HG03432 (cell line): ENCODE measurements around the gene PRKCQ.

Source experiments
- ATAC-seq: cut with Tn5 transposase; IDR thresholded peaks from one replicate; pipeline ENCODE4 v1.9.1; 2021; ENCODE audit warnings: mild to moderate bottlenecking, moderate library complexity; ENCODE audit not compliant: unreplicated experiment

PRKCQ gene

GRCh38 chr10:6579904-6580278 is at the start of gene PRKCQ:
PRKCQ (minus strand) TSS chr10:6580276; CDS start chr10:6515135, 65,141 bp downstream.
- ATAC-seq: peak; percentile 43

DNA sequence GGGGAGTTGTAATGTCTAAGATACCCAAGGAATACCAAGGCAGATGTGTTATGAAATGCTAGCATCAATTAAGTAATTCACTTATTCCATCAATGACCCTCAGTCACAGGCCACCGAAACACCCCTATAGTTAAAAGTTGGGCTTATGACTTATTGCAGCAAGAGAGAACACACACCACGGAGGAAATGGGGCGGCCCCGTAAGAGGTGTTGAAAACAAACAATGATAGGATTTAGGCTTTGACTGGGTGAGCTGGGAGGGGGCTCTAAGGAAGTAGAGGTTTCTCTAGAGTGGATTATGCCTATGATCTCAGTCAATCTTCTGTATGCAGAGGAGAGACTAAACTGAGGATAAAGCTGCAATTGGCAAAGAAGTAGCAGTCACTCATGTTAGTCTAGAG is 45.4 kb upstream of the PRKCQ start:
- ATAC-seq: no peak

DNA sequence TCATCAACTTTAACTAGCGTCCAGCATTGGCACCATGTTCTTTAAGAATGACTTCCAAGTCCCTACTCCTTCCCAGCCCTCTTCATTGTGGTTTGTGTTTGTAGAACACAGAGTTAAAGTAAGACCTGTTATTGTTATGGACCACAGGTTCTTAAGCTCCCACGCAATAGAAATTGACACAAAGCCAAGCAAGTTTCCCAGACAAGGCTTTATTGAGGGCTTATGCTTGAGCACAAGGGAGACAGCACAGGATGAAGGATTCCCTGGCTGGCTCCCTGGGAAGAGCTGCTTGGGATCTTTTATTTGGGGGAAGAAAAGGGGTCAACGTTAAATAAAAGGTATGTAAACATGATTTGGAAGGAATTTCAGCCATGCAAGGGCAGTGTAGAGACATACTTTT is 44.3 kb upstream of the PRKCQ start:
- ATAC-seq: no peak

GRCh38 chr10:6622921-6623320 is 42.8 kb upstream of the PRKCQ start:
- no peak for ATAC-seq

DNA sequence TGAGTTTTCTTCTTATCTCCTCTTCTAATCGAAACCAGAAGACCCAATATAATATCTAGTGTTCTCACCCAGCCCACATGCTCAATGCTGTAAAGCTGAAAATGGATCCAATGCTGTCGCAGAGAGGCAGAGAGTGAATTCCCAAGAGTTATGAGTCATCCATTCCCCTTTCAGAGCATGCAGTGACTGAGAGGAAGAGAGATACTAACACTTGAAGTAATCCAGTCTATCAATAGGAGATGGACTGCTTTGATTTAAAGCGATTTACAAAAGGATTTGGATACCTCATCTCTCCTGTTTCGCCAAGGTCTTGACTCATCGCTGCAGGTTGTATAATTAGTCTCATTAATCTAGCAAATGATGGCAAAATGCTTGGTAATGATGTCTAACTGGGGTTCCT is 41.5 kb upstream of the PRKCQ start:
- no peak for ATAC-seq

- no peak for ATAC-seq
Observed at GRCh38 chr10:6619660-6620059, 39.6 kb upstream of the PRKCQ start.

- ATAC-seq: no peak
Observed at GRCh38 chr10:6618340-6618739, 38.3 kb upstream of the PRKCQ start.

- no peak for ATAC-seq
Observed at GRCh38 chr10:6617309-6618076, 37.4 kb upstream of the PRKCQ start.

- no peak for ATAC-seq
Observed at GRCh38 chr10:6615971-6616370, 35.9 kb upstream of the PRKCQ start.

DNA sequence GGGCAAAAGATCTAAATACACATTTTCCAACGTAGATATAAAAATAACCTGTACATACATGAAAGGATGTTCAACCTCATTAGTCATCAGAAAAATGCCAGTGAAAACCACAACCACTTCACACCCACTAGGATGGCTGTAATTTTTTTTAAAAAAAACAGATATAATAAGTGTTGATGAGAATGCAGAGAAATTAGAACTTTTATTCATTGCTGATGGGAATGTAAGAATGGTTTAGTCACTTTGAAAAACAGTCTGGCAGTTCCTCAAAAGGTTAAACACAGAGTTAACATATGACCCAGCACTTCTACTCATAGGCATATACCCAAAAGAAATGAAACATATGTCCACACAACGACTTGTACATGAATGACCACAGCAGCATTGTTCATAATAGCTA is 32.3 kb upstream of the PRKCQ start:
- no peak for ATAC-seq

GRCh38 chr10:6610647-6611046 is 30.6 kb upstream of the PRKCQ start:
- no peak for ATAC-seq

GRCh38 chr10:6609625-6610024 is 29.5 kb upstream of the PRKCQ start:
- no peak for ATAC-seq

GRCh38 chr10:6607778-6608177 is 27.7 kb upstream of the PRKCQ start:
- no peak for ATAC-seq

GRCh38 chr10:6607182-6607581 is 27.1 kb upstream of the PRKCQ start:
- no peak for ATAC-seq

DNA sequence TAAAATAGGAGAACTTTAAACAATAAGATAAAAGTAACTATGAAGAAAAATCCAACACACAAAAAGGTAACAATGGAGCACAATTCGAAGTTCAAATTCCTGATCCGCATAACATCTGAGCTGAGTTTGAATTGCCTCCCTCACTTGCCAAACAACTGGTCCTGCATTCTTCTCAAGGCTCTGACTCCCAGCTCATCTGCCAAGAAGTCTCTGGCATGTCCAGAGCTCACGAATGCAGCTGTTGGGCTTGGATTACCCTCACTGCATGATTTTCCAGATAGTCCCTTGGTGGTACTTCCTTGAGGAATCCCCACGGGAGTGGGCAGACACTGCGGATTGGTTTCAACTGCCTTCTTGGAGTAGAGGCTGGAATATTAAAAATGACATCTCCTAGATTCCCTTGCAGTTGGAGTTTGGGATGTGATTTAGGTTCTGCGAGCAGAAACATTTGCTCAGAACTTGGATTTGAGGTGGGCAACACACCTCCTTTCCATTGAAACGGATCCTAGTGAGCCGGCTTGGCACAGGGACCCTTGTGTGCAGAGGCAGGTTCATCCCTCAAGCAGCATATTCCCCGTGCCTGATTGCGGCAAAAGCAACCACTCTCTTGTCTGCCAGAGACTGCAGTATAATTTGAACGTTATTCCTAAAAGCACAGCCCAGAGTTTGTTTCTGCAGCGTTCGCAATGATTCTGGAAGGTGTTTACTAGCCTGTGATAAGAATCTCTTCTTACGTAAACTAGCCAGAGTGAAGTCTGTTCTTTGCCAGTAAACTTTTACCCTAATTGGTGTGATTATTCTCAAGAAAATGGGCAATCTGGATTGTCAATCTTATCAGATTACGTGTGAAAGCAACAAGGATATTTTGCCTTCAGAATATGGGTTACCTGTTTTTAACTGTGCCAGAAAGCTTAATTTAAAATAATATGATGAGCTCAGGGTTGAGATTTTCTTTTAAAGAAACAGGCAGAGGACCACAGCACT is 23.4 kb upstream of the PRKCQ start:
- no peak for ATAC-seq

DNA sequence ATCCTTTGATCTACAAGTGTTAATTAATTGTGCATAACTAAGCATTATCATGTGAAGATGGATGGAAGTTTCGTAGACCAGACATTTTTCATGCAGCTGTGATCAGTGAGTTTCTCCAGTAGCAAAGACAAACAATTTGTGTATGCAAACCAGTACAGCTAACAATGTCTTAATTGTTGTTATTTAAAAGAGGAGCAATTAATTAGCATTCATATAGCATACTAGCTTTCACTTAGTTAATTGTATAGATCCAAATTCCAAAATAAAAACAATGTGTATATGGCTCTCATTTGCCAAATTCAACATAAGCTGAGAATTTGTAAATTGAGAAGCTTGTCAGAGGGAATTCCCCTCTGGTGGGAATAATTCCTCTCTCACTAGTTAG is 22.6 kb upstream of the PRKCQ start:
- ATAC-seq: no peak

GRCh38 chr10:6602026-6602699 is 22.1 kb upstream of the PRKCQ start:
- ATAC-seq: no peak

DNA sequence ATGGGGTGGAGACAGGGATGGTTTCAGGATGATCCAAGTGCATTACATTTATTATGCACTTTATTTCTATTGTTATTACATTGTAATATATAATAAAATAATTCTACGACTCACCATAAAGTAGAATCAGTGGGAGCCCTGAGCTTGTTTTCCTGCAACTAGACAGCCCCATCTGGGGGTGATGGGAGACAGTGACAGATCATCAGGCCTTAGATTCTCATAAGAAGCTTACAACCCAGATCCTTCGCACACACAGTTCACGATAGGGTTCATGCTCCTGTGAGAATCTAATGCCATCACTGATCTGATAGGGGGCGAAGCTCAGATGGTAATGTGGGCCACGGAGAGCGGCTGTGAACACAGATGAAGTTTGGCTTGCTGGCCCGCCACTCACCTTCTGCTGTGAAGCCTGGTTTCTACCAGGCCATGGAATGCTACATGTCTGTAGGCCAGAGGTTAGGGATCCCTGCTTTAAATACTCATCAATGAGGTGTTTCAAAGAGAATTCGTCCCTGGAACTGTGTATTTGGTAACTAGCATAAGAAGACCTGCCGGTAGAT is 21.2 kb upstream of the PRKCQ start:
- no peak for ATAC-seq

- ATAC-seq: no peak
Observed at GRCh38 chr10:6600224-6600987, 20.3 kb upstream of the PRKCQ start.

- ATAC-seq: no peak
Observed at GRCh38 chr10:6598679-6599078, 18.6 kb upstream of the PRKCQ start.
